Tibial nerve (tissue), 4 donors: ENCODE results near the gene AMBN. TPM values are rescaled to one million over a fixed set of nuclear protein-coding genes. Genes with fewer than 3 reads are reported as not detected.

Source experiments
- DNase-seq, 2 donors: peaks; one replicate each; pipeline ENCODE4 v3.0.0-alpha.2; 2019; ENCODE audit warnings: low spot score in 2 of 2
- H3K27ac ChIP-seq, 4 donors: fragments of 200-600 bp; sonication (generic) in 3 of 4; one replicate each; pipeline ENCODE4 v1.5.1; 2017 to 2019; ENCODE audit warnings: mild to moderate bottlenecking in 1 of 4
- H3K27me3 ChIP-seq, 2 donors: fragments of 200-600 bp; sonication (generic) in 1 of 2; one replicate each; pipeline versions ENCODE4 v1.5.1 to v1.6.0; 2017 to 2019
- H3K36me3 ChIP-seq, 3 donors: fragments of 200-600 bp; sonication (generic); one replicate each; pipeline ENCODE4 v1.5.1; 2018 to 2019
- H3K4me1 ChIP-seq, 4 donors: fragments of 200-600 bp; sonication (generic) in 3 of 4; one replicate each; pipeline ENCODE4 v1.5.1; 2017 to 2019
- H3K4me3 ChIP-seq, 4 donors: fragments of 200-600 bp; sonication (generic) in 3 of 4; one replicate each; pipeline ENCODE4 v1.5.1; 2017 to 2019; ENCODE audit warnings: mild to moderate bottlenecking in 1 of 4, moderate library complexity in 1 of 4
- H3K9me3 ChIP-seq, 4 donors: fragments of 200-600 bp; sonication (generic) in 3 of 4; one replicate each; pipeline ENCODE4 v1.5.1; 2017 to 2019
- EP300 ChIP-seq, 2 donors: sonication (generic); formaldehyde crosslinking; IDR thresholded peaks; one replicate each; pipeline ENCODE4 v1.6.1; 2017; ENCODE audit warnings: antibody characterized with exemption in 2 of 2, mild to moderate bottlenecking in 1 of 2
- POLR2A ChIP-seq, 2 donors: fragments of 450-650 bp; IDR thresholded peaks; one replicate each; pipeline ENCODE4 v1.6.1; 2017; ENCODE audit warnings: antibody characterized with exemption in 2 of 2, mild to moderate bottlenecking in 2 of 2, moderate library complexity in 2 of 2
- WGBS, 2 donors: methylation state at CpG; one replicate each; pipeline ENCODE4 v1.1.5; 2018; 5-methylcytosine and 5-hydroxymethylcytosine counted together
- total RNA-seq, 4 donors: library from RNA; depleted of rRNA; stranded (reverse); fragments of >200 nt; gene quantifications; one replicate each; pipeline ENCODE4 v1.1.0, GENCODE V29; 2016
- TF ChIP-seq, protein P1 (sequence below), 5 experiments: fragments of 200-600 bp in 3 of 5; fragments of 450-650 bp in 2 of 5; sonication (generic) in 3 of 5; IDR thresholded peaks; one replicate each; pipeline ENCODE4 v1.5.1; 2016 to 2019; ENCODE audit warnings: antibody characterized with exemption in 5 of 5, mild to moderate bottlenecking in 3 of 5, moderate library complexity in 2 of 5

AMBN gene
- total RNA-seq, 4 donors from 2014 or later, result not detected

DNA sequence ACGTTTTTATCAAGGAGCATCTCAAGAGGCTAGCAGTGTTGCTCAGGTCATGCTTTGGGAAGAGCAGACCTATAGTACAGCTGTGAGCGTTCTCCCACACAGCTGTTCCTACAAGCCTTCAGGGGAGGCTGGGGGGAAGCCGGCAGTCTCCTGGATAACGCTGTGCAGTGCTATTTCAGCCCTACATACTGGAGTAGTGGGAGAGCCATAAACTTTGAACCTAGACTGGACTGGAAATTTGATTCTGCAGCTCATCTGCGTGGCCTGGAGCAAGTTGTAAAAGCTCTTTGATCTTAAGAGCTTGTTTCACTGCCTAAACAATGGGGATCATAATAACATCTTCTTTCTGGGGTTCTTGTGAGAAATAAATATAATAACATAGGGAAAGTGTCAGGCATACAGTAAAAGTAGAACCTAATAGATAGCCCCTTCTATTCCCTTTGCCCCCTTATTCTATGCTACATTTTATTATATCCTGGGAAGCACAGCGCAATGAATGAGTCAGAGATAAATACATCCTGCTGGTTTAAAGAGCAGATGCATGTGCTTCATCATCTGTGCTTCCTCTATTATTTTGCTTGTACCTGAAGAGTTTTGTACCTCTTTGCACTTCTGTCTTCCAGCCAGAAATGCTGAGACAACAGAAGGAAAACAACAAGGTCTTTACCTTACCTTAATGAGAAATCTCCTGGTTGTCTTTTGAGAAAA, 14.7 kb upstream of the AMBN start:
- no peak for DNase-seq
- no peak overlapping the region for H3K4me3 ChIP-seq
- WGBS, 2 donors, result 24 to 41% methylated on average over 6 of the region's 6 CpGs
- H3K36me3 ChIP-seq, result no peaks in the 10 kb centered on the region
- H3K4me1 ChIP-seq, result no peaks in the 10 kb centered on the region
- TF ChIP-seq, protein P1, sequence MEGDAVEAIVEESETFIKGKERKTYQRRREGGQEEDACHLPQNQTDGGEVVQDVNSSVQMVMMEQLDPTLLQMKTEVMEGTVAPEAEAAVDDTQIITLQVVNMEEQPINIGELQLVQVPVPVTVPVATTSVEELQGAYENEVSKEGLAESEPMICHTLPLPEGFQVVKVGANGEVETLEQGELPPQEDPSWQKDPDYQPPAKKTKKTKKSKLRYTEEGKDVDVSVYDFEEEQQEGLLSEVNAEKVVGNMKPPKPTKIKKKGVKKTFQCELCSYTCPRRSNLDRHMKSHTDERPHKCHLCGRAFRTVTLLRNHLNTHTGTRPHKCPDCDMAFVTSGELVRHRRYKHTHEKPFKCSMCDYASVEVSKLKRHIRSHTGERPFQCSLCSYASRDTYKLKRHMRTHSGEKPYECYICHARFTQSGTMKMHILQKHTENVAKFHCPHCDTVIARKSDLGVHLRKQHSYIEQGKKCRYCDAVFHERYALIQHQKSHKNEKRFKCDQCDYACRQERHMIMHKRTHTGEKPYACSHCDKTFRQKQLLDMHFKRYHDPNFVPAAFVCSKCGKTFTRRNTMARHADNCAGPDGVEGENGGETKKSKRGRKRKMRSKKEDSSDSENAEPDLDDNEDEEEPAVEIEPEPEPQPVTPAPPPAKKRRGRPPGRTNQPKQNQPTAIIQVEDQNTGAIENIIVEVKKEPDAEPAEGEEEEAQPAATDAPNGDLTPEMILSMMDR (IDR thresholded peaks at IDR 0.05), result no peak
- TF ChIP-seq POLR2A (IDR thresholded peaks at IDR 0.05) (no peak), EP300 (IDR thresholded peaks at IDR 0.05) (no peak)
- peaks cover 0 to 6% (median 0%) of the 10 kb centered on the region in 4 donors for H3K9me3 ChIP-seq
- H3K27ac ChIP-seq, result no peak overlapping the region
- no peaks in the 10 kb centered on the region for H3K27me3 ChIP-seq

DNA sequence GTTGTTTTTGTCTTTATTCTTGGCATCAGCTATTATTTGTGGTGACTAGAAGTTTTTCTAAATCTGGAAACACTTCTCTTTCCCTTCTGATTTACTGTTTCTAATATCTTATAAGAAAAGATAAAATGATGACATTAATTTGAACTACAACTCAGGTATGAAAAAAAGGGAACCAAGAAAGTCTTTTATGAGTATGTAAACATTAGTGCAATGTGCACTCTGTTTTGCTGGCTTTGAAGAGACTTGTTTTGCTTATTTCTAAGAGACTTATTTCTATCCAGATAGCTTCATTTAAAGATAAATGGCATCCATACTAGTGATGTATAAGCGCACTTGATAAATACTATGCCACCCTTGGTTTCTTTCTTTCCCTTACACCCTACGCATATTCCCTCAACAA, 10.1 kb upstream of the AMBN start:
- H3K27ac ChIP-seq, result no peak overlapping the region
- no peaks in the 10 kb centered on the region for H3K4me1 ChIP-seq
- no peak overlapping the region for H3K4me3 ChIP-seq
- no peaks in the 10 kb centered on the region for H3K36me3 ChIP-seq
- peaks cover 0 to 3% (median 0%) of the 10 kb centered on the region in 4 donors for H3K9me3 ChIP-seq
- no peak for DNase-seq
- no peaks in the 10 kb centered on the region for H3K27me3 ChIP-seq
- WGBS, 2 donors, result 91 to 94% methylated on average over 2 of the region's 2 CpGs
- TF ChIP-seq, protein P1 (IDR thresholded peaks at IDR 0.05), result no peak
- no peak for TF ChIP-seq EP300 (IDR thresholded peaks at IDR 0.05)
- no peak for TF ChIP-seq POLR2A (IDR thresholded peaks at IDR 0.05)

DNA sequence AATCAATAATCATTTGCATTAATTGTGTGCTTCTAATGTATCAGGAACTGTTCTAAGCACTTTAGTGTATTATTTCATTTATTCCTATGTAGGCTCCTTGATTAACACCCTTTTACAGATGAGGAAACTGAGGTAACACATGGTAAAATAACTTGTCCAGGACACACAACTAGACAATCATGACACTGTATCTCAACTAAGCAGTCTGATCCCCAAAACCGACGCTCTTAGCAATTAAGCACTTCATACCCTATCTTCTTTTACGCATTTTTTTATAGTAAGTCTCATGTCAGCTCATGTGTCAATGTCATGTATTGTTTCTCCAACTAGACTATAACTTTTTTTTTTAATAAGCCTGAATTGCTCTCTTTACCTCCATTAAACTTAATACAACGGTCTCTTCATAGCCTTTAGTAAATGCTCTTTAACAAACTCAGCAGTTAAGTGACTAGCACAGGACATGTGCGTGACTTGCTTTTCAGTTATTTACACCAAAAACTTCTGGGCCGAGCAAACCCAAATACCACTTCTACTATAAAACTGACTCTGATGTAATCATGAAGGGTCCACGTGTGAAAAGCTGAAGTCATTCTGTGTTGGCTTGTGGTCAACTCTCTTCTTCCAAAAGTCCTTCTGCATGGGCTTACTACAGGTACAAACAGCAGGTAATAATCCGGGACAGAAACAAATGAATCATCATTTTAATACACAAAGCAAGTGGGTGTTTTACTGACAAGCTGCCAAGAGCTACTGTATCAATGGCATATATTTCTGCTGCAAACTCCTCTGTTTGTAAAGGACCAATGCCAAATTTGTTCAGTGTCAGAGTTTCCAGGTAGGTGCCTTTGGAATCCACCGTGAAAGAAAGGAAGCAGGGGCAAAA, 7.9 kb upstream of the AMBN start:
- H3K4me3 ChIP-seq, result no peak overlapping the region
- no peaks in the 10 kb centered on the region for H3K27me3 ChIP-seq
- H3K9me3 ChIP-seq, result peaks cover 0 to 3% (median 0%) of the 10 kb centered on the region in 4 donors
- no peak for TF ChIP-seq POLR2A (IDR thresholded peaks at IDR 0.05)
- no peak for TF ChIP-seq EP300 (IDR thresholded peaks at IDR 0.05)
- TF ChIP-seq, protein P1 (IDR thresholded peaks at IDR 0.05), result no peak
- no peak overlapping the region for H3K27ac ChIP-seq
- no peaks in the 10 kb centered on the region for H3K4me1 ChIP-seq
- H3K36me3 ChIP-seq, result no peaks in the 10 kb centered on the region
- no peak for DNase-seq
- WGBS, 2 donors, result 56 to 59% methylated on average over 9 of the region's 9 CpGs

DNA sequence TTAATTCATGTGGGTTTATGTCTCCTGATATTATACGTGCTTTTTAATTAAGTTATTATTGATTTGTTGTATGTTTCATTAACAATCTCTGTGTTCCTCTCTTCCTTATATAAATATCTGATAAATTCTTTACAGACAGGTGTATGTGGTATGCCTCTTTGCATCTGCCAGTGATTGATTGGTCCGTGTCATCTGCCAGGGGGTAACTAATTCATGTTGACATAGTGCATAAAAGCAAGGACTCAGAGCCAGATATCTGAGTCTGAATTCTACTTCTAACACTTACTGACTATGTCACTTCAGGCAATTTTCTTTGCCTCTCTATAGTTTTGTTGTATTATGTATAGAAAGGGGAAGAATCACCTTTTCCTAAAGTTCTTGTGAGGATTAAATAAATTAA, 5.2 kb upstream of the AMBN start:
- Histone ChIP-seq H3K27ac (no peak overlapping the region), H3K27me3 (no peaks in the 10 kb centered on the region), H3K9me3 (no peaks in the 10 kb centered on the region), H3K36me3 (no peaks in the 10 kb centered on the region), H3K4me3 (no peak overlapping the region), H3K4me1 (no peaks in the 10 kb centered on the region)
- TF ChIP-seq POLR2A (IDR thresholded peaks at IDR 0.05), result no peak
- no peak for TF ChIP-seq EP300 (IDR thresholded peaks at IDR 0.05)
- TF ChIP-seq, protein P1 (IDR thresholded peaks at IDR 0.05), result no peak
- WGBS, 2 donors, result 83 to 84% methylated on average over 2 of the region's 2 CpGs
- DNase-seq, result no peak

DNA sequence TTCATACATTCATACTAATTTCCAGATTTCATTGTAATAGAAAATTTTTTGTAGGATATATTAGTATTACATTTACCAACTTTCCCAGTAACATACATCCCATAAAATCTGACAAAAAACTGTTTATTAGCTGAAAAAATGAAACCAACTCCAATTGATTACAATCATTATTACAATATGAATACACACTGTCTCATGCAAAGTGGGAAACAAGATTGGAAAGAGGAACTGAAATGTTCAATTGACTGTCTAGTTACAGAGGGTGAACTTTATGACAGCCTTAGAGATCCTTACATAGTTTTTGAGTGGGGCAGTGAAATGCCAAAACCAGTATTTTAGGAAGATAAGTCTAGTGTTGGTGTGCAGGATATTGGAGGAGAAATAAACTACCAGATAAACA, 2.3 kb upstream of the AMBN start:
- Histone ChIP-seq H3K36me3 (no peaks in the 10 kb centered on the region), H3K27me3 (no peaks in the 10 kb centered on the region), H3K9me3 (no peaks in the 10 kb centered on the region), H3K4me1 (no peaks in the 10 kb centered on the region), H3K27ac (no peak overlapping the region), H3K4me3 (no peak overlapping the region)
- DNase-seq, result no peak
- TF ChIP-seq, protein P1 (IDR thresholded peaks at IDR 0.05), result no peak
- TF ChIP-seq POLR2A (IDR thresholded peaks at IDR 0.05) (no peak), EP300 (IDR thresholded peaks at IDR 0.05) (no peak)
